Epithelial cell of proximal tubule (primary cell): ENCODE results near the gene MICU1. TPM values are rescaled to one million over a fixed set of nuclear protein-coding genes. Genes with fewer than 3 reads are reported as not detected.
"Not testable (repeated sequence)": the region's sequence is repeated elsewhere in the genome, so short reads cannot be mapped to it uniquely, and the experiment has no call there.

ENCODE experiments used
- DNase-seq: peaks from one replicate; pipeline ENCODE4 v3.0.0-alpha.2; 2011; ENCODE audit warnings: low read depth
- H3K4me3 ChIP-seq: 2 replicates; pipeline ENCODE4 v1.5.1; 2011; ENCODE audit warnings: low read depth, mild to moderate bottlenecking, low read length
- CTCF ChIP-seq: conservative IDR thresholded peaks from 2 replicates; pipeline ENCODE4 v1.5.1; 2012; ENCODE audit warnings: low read depth, mild to moderate bottlenecking, low read length
- total RNA-seq: library from RNA; depleted of rRNA; stranded (reverse); fragments of >200 nt; gene quantifications from 2 replicates; pipeline ENCODE4 v1.2.3, GENCODE V29; 2015

The MICU1 gene
- total RNA-seq, 1 donor from 2014 or later = 31.3 TPM

GRCh38 chr10:72328829-72329204 is 297.1 kb downstream of the MICU1 start:
- no peak for DNase-seq
- no peak overlapping the region for H3K4me3 ChIP-seq
- no peak for TF ChIP-seq CTCF

- DNase-seq = no peak
- H3K4me3 ChIP-seq = no peak overlapping the region
- peak; percentile 72 for TF ChIP-seq CTCF
These were observed 297.6 kb downstream of the MICU1 start for GRCh38 chr10:72328045-72328828.

GRCh38 chr10:72326665-72327603 is 298.9 kb downstream of the MICU1 start:
- not testable (repeated sequence) for DNase-seq, H3K4me3 ChIP-seq

- not testable (repeated sequence) for DNase-seq, H3K4me3 ChIP-seq
These were observed 300.4 kb downstream of the MICU1 start for GRCh38 chr10:72325243-72326175.

GRCh38 chr10:72323771-72324191 is 302.1 kb downstream of the MICU1 start:
- no peak for DNase-seq
- no peak overlapping the region for H3K4me3 ChIP-seq
- no peak for TF ChIP-seq CTCF

GRCh38 chr10:72323108-72323749 is 302.6 kb downstream of the MICU1 start:
- H3K4me3 ChIP-seq = no peak overlapping the region
- no peak for TF ChIP-seq CTCF
- DNase-seq = no peak

- DNase-seq = no peak
- TF ChIP-seq CTCF = no peak
- H3K4me3 ChIP-seq = no peak overlapping the region
These were observed 303.4 kb downstream of the MICU1 start for GRCh38 chr10:72322280-72323058.
